ENCODE measurements around the gene CARD10.
"Not testable (repeated sequence)": the region's sequence is repeated elsewhere in the genome, so short reads cannot be mapped to it uniquely, and the experiment has no call there.

Gene CARD10

DNA sequence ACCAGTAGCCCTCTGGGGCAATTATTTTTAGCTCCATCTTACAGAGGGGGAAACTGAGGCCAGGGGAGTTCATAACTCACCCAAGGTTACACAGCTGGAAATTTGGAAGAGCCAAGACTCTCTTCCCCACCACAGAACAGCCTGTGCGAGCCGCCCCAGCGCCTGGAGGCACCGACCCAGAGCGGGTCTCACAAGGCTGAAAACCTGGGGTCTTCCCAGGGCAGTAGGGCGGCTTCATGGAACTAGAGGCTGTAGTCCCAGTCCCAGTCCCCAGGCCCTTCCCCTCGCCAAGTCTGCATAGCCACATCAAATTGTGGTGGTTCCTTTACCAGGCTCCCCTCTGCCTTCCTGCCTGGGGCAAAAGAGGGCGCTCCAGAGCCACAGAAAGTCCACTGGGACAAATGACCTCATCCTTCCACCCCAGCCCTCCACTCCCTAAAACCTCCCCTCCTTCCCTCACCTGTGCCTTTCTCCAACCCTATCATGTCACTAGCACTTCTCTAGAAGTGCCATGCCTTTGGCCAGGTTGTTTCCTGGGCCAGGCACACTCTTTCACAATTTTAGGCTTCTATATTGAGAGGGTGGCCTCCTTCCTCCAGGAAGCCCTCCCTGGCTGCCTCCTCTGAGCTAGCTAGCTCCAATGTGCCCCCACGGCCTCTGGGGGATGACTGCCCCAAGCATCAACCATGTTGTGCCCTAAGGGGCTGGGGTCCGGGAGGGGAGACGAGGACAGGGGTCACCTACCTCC, 25.9 kb upstream of the CARD10 start:
- H3K27ac ChIP-seq (replicated peaks), result no peak overlapping the region
- H3K27me3 ChIP-seq (ENCODE audit: insufficient read depth, poor library complexity, severe bottlenecking), result no peaks in the 10 kb centered on the region
- DNase-seq (ENCODE audit: low read depth in 1 of 2, low spot score in 1 of 2), result peak in 1 of 2 experiments; percentile 68
- H3K4me3 ChIP-seq (replicated peaks; ENCODE audit: insufficient read depth, low read length), result no peak overlapping the region
- TF ChIP-seq CTCF (IDR thresholded peaks at IDR 0.05; ENCODE audit: insufficient read depth, low read length) (peak; percentile 75), SPI1 (IDR thresholded peaks at IDR 0.05; ENCODE audit: borderline replicate concordance, low read depth) (no peak)

DNA sequence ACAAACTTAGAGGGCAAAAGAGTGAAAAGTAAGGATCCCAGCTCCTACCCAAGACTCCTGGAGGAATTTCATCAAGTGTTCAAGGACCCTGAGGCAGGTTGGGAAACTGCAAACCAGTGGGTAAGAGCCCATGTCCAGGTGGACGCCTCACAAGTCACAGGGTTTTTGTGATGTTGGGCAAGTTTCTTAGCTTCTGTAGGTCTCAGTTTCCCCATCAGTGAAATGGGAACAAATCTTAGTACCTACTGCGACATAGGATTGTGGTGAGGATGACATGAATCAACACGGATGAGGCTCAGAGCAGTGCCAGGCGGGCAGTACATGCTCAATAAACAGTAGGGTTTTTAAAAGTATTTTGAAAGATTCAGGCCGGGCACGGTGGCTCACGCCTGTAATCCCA, 23.7 kb upstream of the CARD10 start:
- TF ChIP-seq POLR2AphosphoS5 (IDR thresholded peaks at IDR 0.05; ENCODE audit: low read depth) (no peak), SPI1 (IDR thresholded peaks at IDR 0.05; ENCODE audit: borderline replicate concordance, low read depth) (no peak), CTCF (IDR thresholded peaks at IDR 0.05; ENCODE audit: insufficient read depth, low read length) (no peak), REST (IDR thresholded peaks at IDR 0.05; ENCODE audit: insufficient replicate concordance, low read depth) (no peak), GABPA (IDR thresholded peaks at IDR 0.05; ENCODE audit: low read depth) (no peak)
- H3K27ac ChIP-seq (replicated peaks), result no peak overlapping the region
- no peak for DNase-seq (ENCODE audit: low read depth in 1 of 2, low spot score in 1 of 2)
- H3K27me3 ChIP-seq (ENCODE audit: insufficient read depth, poor library complexity, severe bottlenecking), result no peaks in the 10 kb centered on the region
- no peak overlapping the region for H3K4me3 ChIP-seq (replicated peaks; ENCODE audit: insufficient read depth, low read length)

GRCh38 chr22:37542416-37542815, 23.2 kb upstream of the CARD10 start:
- not testable (repeated sequence) for H3K4me3 ChIP-seq (replicated peaks; ENCODE audit: insufficient read depth, low read length); H3K27ac ChIP-seq (replicated peaks); DNase-seq (ENCODE audit: low read depth in 1 of 2, low spot score in 1 of 2); H3K27me3 ChIP-seq (ENCODE audit: insufficient read depth, poor library complexity, severe bottlenecking)

- H3K27ac ChIP-seq (replicated peaks); DNase-seq (ENCODE audit: low read depth in 1 of 2, low spot score in 1 of 2); H3K4me3 ChIP-seq (replicated peaks; ENCODE audit: insufficient read depth, low read length): not testable (repeated sequence)
These were observed 20.6 kb upstream of the CARD10 start for GRCh38 chr22:37539790-37540189.

DNA sequence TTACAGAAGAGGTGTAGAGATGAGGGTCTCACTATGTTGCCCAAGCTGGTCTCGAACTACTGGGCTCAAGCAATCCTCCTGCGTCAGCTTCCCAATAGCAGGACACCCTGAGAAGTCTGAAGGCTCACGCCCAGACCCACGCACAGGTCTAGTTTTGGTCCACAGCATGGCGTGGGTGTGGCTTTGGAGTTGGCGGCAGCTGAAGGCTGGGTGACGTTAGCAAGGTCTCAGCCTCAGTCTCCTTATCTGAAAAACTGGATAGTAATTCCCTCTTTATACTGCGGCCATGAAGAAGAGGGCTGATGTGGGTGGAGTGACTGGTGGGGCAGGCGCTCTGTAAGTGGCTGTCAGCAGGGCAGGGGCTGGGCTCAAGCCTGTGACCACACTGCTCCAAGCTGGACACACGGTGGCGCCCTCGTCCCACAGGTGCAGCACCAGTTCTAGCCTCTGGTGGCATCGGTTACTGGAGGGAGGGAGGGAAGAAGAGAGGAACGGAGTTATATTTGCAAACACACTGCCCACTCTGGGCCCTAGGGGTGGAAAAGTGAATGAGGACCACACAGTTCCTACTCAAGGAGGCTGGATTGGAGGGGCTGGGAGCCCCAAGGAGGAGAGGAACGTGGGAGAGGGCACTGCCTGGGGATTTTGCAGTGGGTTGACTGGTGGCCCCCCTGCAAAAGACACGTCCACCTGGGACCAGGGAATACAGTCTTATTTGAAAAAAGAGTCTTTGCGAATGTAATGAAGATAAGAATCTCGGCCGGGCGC, 19.6 kb upstream of the CARD10 start:
- H3K27ac ChIP-seq (replicated peaks), result no peak overlapping the region
- DNase-seq (ENCODE audit: low read depth in 1 of 2, low spot score in 1 of 2), result peak; percentile 87 to 94
- no peak overlapping the region for H3K4me3 ChIP-seq (replicated peaks; ENCODE audit: insufficient read depth, low read length)
- TF ChIP-seq GABPA (IDR thresholded peaks at IDR 0.05; ENCODE audit: low read depth) (no peak), CTCF (IDR thresholded peaks at IDR 0.05; ENCODE audit: insufficient read depth, low read length) (peak; percentile 95)
- H3K27me3 ChIP-seq (ENCODE audit: insufficient read depth, poor library complexity, severe bottlenecking), result no peaks in the 10 kb centered on the region

More at GRCh38 chr22:37539790-37540189, 20.6 kb upstream of the CARD10 start:
- H3K27me3 ChIP-seq (ENCODE audit: insufficient read depth, poor library complexity, severe bottlenecking), result not testable (repeated sequence)
